GM12875 (cell line): Measurements from ENCODE around the gene NUDT19.
A peak's percentile ranks its signal among the peaks of the same experiment; 100 is the strongest.

Experiments used
- H3K4me3 ChIP-seq: one replicate; pipeline ENCODE4 v1.5.1; 2011; ENCODE audit warnings: low read depth, low read length, control low read depth
- CTCF ChIP-seq: IDR thresholded peaks from 2 replicates; pipeline ENCODE4 v1.5.1; 2011; ENCODE audit warnings: low read depth, mild to moderate bottlenecking, control low read depth, inconsistent platforms, low read length, moderate library complexity, borderline replicate concordance; ENCODE audit not compliant: insufficient read depth

The NUDT19 gene

GRCh38 chr19:32675720-32676185 is 15.9 kb upstream of the NUDT19 start, which contains the start of gene RGS9BP:
RGS9BP (plus strand) TSS chr19:32675848; CDS start chr19:32676264, 416 bp downstream.
- H3K4me3 ChIP-seq, result peak within 1 kb of the TSS; percentile 83
- no peak for TF ChIP-seq CTCF

GRCh38 chr19:32676186-32676894 is 15.3 kb upstream of the NUDT19 start:
- no peak for TF ChIP-seq CTCF

GRCh38 chr19:32676895-32677359 is 14.7 kb upstream of the NUDT19 start:
- H3K4me3 ChIP-seq, result no peak overlapping the region
- no peak for TF ChIP-seq CTCF

More at GRCh38 chr19:32676186-32676894, 15.3 kb upstream of the NUDT19 start:
- peak overlapping the region; percentile 79 for H3K4me3 ChIP-seq

DNA sequence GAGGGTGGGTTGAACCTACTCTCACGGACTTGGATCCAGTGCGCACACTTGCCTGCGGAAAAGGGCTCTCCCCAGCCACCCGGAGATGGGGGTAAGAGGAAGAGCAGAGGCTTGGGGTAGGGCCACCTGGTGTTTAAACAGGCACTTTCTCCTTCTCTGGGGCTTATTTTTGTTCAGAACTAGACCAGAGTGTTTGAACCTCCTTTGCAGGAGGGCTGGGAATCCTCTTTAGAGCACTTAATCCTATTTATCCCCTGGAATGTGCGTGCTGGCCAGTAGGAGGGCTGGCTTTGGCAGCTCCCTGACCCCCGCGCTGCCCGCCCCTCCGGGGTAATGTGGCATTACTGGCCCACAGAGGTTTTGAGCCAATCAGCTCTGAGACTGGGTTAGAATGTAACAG is 14.0 kb upstream of the NUDT19 start:
- TF ChIP-seq CTCF, result no peak
- no peak overlapping the region for H3K4me3 ChIP-seq

GRCh38 chr19:32680986-32681385 is 10.6 kb upstream of the NUDT19 start:
- TF ChIP-seq CTCF, result no peak
- H3K4me3 ChIP-seq, result no peak overlapping the region

GRCh38 chr19:32682317-32682716 is 9.3 kb upstream of the NUDT19 start:
- H3K4me3 ChIP-seq, result no peak overlapping the region
- no peak for TF ChIP-seq CTCF
